ENCODE results near the gene SLC39A3.

GRCh38 chr19:2775556-2776430 is 36.0 kb upstream of the SLC39A3 start:
- TF ChIP-seq GATA2 (IDR thresholded peaks at IDR 0.05; ENCODE audit: low read depth, low read length): no peak
- no peak for TF ChIP-seq GATA3 (IDR thresholded peaks at IDR 0.05; ENCODE audit: low read depth, low read length)

All from SH-SY5Y (cell line).